HepG2 (cell line): Measurements from ENCODE around the gene ZNF556. TPM values are rescaled to one million over a fixed set of nuclear protein-coding genes. Genes with fewer than 3 reads are reported as not detected.

Source experiments
- ATF7 ChIP-seq, 2 experiments: fragments of 450-650 bp in 1 of 2; sonication (generic) in 1 of 2; formaldehyde crosslinking in 1 of 2; IDR thresholded peaks; 2 replicates each; pipeline versions ENCODE4 v1.4.0 to v1.6.1; 2016 to 2020; ENCODE audit warnings: antibody characterized with exemption in 1 of 2, mild to moderate bottlenecking in 1 of 2, missing genetic modification reagents in 1 of 2
- DMTF1 ChIP-seq: sonication (generic); formaldehyde crosslinking; IDR thresholded peaks from 2 replicates; pipeline ENCODE4 v1.4.0; 2020; ENCODE audit warnings: mild to moderate bottlenecking, missing genetic modification reagents
- FOXM1 ChIP-seq: sonication (generic); formaldehyde crosslinking; IDR thresholded peaks from 2 replicates; pipeline ENCODE4 v1.5.0; 2020; ENCODE audit warnings: missing genetic modification reagents
- REPIN1 ChIP-seq: sonication (generic); formaldehyde crosslinking; IDR thresholded peaks from 2 replicates; pipeline ENCODE4 v1.8.0; 2022; ENCODE audit warnings: missing genetic modification reagents, low read depth, mild to moderate bottlenecking, borderline replicate concordance
- RFXANK ChIP-seq: IDR thresholded peaks from 2 replicates; pipeline ENCODE4 v1.6.1; 2016
- SKIL ChIP-seq: sonication (generic); formaldehyde crosslinking; IDR thresholded peaks from 2 replicates; pipeline ENCODE4 v1.8.0; 2022; ENCODE audit warnings: missing genetic modification reagents, mild to moderate bottlenecking, moderate library complexity, borderline replicate concordance
- SUZ12 ChIP-seq: fragments of 150-350 bp; IDR thresholded peaks from 2 replicates; pipeline ENCODE4 v1.6.1; 2014; ENCODE audit warnings: low read depth, low read length
- XRCC5 ChIP-seq: fragments of 200-400 bp; formaldehyde crosslinking; optimal IDR thresholded peaks from 2 replicates; pipeline ENCODE3; 2017; ENCODE audit warnings: mild to moderate bottlenecking, low read length
- ZHX1 ChIP-seq: sonication (generic); formaldehyde crosslinking; IDR thresholded peaks from 2 replicates; pipeline ENCODE4 v1.8.1; 2022; ENCODE audit warnings: low read depth, mild to moderate bottlenecking, missing genetic modification reagents
- ZKSCAN1 ChIP-seq: fragments of 150-350 bp; IDR thresholded peaks from 2 replicates; pipeline ENCODE4 v1.6.1; 2014; ENCODE audit warnings: low read length
- ZNF142 ChIP-seq: sonication (generic); formaldehyde crosslinking; IDR thresholded peaks from 2 replicates; pipeline ENCODE4 v1.4.0; 2020; ENCODE audit warnings: missing genetic modification reagents
- ZNF784 ChIP-seq: sonication (generic); formaldehyde crosslinking; IDR thresholded peaks from 2 replicates; pipeline ENCODE4 v1.5.1; 2020; ENCODE audit warnings: missing genetic modification reagents, mild to moderate bottlenecking, borderline replicate concordance
- ZNF839 ChIP-seq: sonication (generic); formaldehyde crosslinking; IDR thresholded peaks from 2 replicates; pipeline ENCODE4 v1.4.0; 2020; ENCODE audit warnings: missing genetic modification reagents, mild to moderate bottlenecking, borderline replicate concordance
- polyA plus RNA-seq, 8 experiments: library from polyadenylated mRNA; depleted of rRNA in 3 of 8; stranded (reverse) in 7 of 8; unstranded in 1 of 8; fragments of >200 nt; fragmentation: Illumina TruSeq in 4 of 8; extraction: Trizol in 4 of 8; gene quantifications; 2 replicates each; pipeline versions ENCODE4 v1.2.1 to v1.2.3, GENCODE V29; 2011 to 2016; ENCODE audit warnings: low read depth in 4 of 8, missing spikeins in 1 of 8, mixed read lengths in 1 of 8; ENCODE audit not compliant: insufficient read depth in 1 of 8
- total RNA-seq, 5 experiments: library from RNA; depleted of rRNA; stranded (reverse); fragments of >200 nt; fragmentation: Illumina TruSeq; extraction: Trizol; gene quantifications; 2 replicates each; pipeline ENCODE4 v1.2.3, GENCODE V29; 2016; ENCODE audit warnings: low read depth in 1 of 5

ZNF556 gene
- total and polyA plus RNA-seq, 2 of the 13 experiments (the other 11 are each of a cell fraction or from before 2014, with no cell fraction given) = 4.2 to 28.6 TPM

GRCh38 chr19:2867025-2867991 lies at the start of gene ZNF556 (continued):
- TF ChIP-seq ZNF142 (CRISPR knock-in tag) (no peak), ZNF784 (peak; percentile 43; the same call in 1 of the 2 replicates), SUZ12 (no peak), REPIN1 (CRISPR knock-in tag) (no peak), SKIL (CRISPR knock-in tag) (no peak), ZKSCAN1 (no peak), XRCC5 (no peak), DMTF1 (CRISPR knock-in tag) (no peak), ATF7 (IDR thresholded peaks at IDR 0.05) (no peak), ATF7 (CRISPR knock-in tag; IDR thresholded peaks at IDR 0.05) (no peak), ZNF839 (no peak), ZHX1 (CRISPR knock-in tag) (no peak), RFXANK (CRISPR knock-in tag) (peak; percentile 96), FOXM1 (peak; percentile 38; the same call in 1 of the 2 replicates)
